ENCODE data around the gene COL13A1. TPM values are rescaled to one million over a fixed set of nuclear protein-coding genes. Genes with fewer than 3 reads are reported as not detected.

The COL13A1 gene
- total and polyA plus RNA-seq, 2 of the 8 experiments (the other 6 are each of a cell fraction or from before 2014, with no cell fraction given), result 2.6 to 5.2 TPM

DNA sequence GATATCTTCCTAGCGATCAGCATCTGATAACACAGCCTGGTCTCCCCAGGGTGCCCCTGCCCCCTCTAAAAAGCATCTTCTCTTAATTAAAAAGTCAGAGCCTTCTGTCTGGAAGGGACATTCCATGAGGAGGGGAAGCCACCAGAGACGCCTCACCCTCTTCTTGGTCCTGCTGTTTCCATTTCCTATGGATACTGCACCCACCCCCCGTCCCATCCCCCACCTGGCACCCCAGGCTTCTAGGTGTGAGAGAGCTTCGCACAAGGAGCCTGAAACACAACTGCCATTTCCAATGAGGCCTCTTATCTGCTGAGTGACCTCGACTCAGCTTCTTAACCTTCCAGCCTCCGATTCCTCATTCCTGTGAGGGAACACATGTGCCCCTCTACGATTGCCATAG is 51.4 kb downstream of the COL13A1 start:
- peak overlapping the region; percentile 78 for H2BK12ac ChIP-seq (ENCODE audit: low read depth, low read length)
- no peak overlapping the region for H3K9ac ChIP-seq (replicated peaks in 1 of 4; ENCODE audit: extremely low read depth in 1 of 4, low read depth in 3 of 4, low read length in 3 of 4)
- no peak overlapping the region for H4K91ac ChIP-seq (replicated peaks; ENCODE audit: insufficient read length, low read length)
- ChIA-PET POLR2A (ENCODE audit: partially characterized antibody) (interaction anchor here (1.4 to 1.6 kb wide), 2 partner anchors 15 to 16 kb away, joined by 3 to 5 read pairs; no protein-coding TSS in a partner anchor), CTCF (ENCODE audit: partially characterized antibody) (interaction anchor here (0.9 to 15.3 kb wide), 8 partner anchors 8 to 173 kb away, joined by 3 to 170 read pairs (median 6); no protein-coding TSS in a partner anchor)
- no peak overlapping the region for H3K14ac ChIP-seq (ENCODE audit: insufficient read length)
- H3K27me3 ChIP-seq (replicated peaks in 1 of 4; ENCODE audit: control insufficient read depth in 3 of 4, extremely low read depth in 1 of 4, insufficient read depth in 3 of 4, low read length in 3 of 4), result no peaks in the 10 kb centered on the region
- H3K79me2 ChIP-seq (ENCODE audit: control insufficient read depth in 1 of 2, insufficient read depth in 2 of 2, low read length in 2 of 2), result no peaks in the 10 kb centered on the region
- H2BK15ac ChIP-seq (ENCODE audit: low read length), result no peak overlapping the region
- no peaks in the 10 kb centered on the region for H3K79me1 ChIP-seq (ENCODE audit: low read depth, low read length)
- H2AK5ac ChIP-seq (ENCODE audit: low read depth, low read length), result peak overlapping the region; percentile 34; the same call in 1 of the 2 replicates
- H3K4me1 ChIP-seq (replicated peaks in 1 of 4; ENCODE audit: control insufficient read depth in 3 of 4, insufficient read depth in 4 of 4, low read length in 3 of 4), result peaks cover 12 to 32% (median 19%) of the 10 kb centered on the region in 4 experiments
- DNase-seq (ENCODE audit: low read depth in 1 of 2, low spot score in 2 of 2) (no peak), FAIRE-seq (no peak)
- no peaks in the 10 kb centered on the region for H3K36me3 ChIP-seq (ENCODE audit: control insufficient read depth in 2 of 4, insufficient read depth in 4 of 4, low read length in 3 of 4)
- no peaks in the 10 kb centered on the region for H3K9me3 ChIP-seq (ENCODE audit: insufficient read depth in 2 of 2, low read depth in 1 of 2, low read length in 1 of 2)
- peak overlapping the region; percentile 17; the same call in 1 of the 2 replicates for H2BK20ac ChIP-seq (ENCODE audit: low read length)
- peak overlapping the region in 1 of 2 experiments; percentile 48; a peak in 1 of 4 replicates for H3K4me2 ChIP-seq (ENCODE audit: insufficient read depth in 1 of 2, low read depth in 2 of 2, low read length in 2 of 2)
- no peak overlapping the region for H4K8ac ChIP-seq (ENCODE audit: extremely low read depth, insufficient read depth, low read length)
- peak overlapping the region; percentile 80 for H3K18ac ChIP-seq (ENCODE audit: extremely low read depth, low read length)
- no peak overlapping the region for H2AFZ ChIP-seq (ENCODE audit: low read length)
- H3K4me3 ChIP-seq (ENCODE audit: extremely low read depth in 1 of 4, insufficient read depth in 2 of 4, low read depth in 3 of 4, low read length in 4 of 4), result no peak overlapping the region
- no peaks in the 10 kb centered on the region for H4K20me1 ChIP-seq (replicated peaks in 1 of 2; ENCODE audit: control insufficient read depth in 1 of 2, insufficient read depth in 2 of 2, low read length in 2 of 2)
- H4K5ac ChIP-seq (ENCODE audit: insufficient read length, low read depth, low read length), result no peak overlapping the region
- WGBS, 2 experiments (ENCODE audit: extremely low coverage in 1 of 2, insufficient coverage in 1 of 2, insufficient read length in 1 of 2, insufficient replicate concordance in 2 of 2, low coverage in 1 of 2, low lambda C conversion rate in 2 of 2, missing lambda C conversion rate in 1 of 2), result 57% methylated on average over 5 of the region's 7 CpGs; no CpG with 5 or more reads in 1 of the 2 experiments
- peak overlapping the region; percentile 82; the same call in 1 of the 2 replicates for H2BK5ac ChIP-seq (ENCODE audit: low read depth, low read length)
- no peaks in the 10 kb centered on the region for H3K23me2 ChIP-seq (ENCODE audit: low read depth, low read length)
- peak overlapping the region; percentile 1 for H3K4ac ChIP-seq (replicated peaks; ENCODE audit: insufficient read length, low read depth, low read length)
- H3K56ac ChIP-seq (replicated peaks; ENCODE audit: insufficient read length, low read depth, low read length), result no peak overlapping the region
- H3K27ac ChIP-seq (ENCODE audit: low read depth, low read length), result no peak overlapping the region
- no peak overlapping the region for H3K23ac ChIP-seq (ENCODE audit: insufficient read length)
- H2BK120ac ChIP-seq (replicated peaks; ENCODE audit: low read depth, low read length), result no peak overlapping the region
- TF ChIP-seq, protein P1, sequence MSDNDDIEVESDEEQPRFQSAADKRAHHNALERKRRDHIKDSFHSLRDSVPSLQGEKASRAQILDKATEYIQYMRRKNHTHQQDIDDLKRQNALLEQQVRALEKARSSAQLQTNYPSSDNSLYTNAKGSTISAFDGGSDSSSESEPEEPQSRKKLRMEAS (IDR thresholded peaks at IDR 0.05), result 0 out of 2 replicates have a peak, but pooled peaks have one; percentile 21
- TF ChIP-seq JUND (IDR thresholded peaks at IDR 0.05; ENCODE audit: low read length), result no peak
- TF ChIP-seq, protein P2, sequence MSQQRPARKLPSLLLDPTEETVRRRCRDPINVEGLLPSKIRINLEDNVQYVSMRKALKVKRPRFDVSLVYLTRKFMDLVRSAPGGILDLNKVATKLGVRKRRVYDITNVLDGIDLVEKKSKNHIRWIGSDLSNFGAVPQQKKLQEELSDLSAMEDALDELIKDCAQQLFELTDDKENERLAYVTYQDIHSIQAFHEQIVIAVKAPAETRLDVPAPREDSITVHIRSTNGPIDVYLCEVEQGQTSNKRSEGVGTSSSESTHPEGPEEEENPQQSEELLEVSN (IDR thresholded peaks at IDR 0.05), result 0 out of 2 replicates have a peak, but pooled peaks have one; percentile 37

Measured in H1 (cell line).